CD4-positive, alpha-beta T cell treated with Interleukin-1 beta for 1 hour (primary cell): Measurements from ENCODE around the gene GNAO1.

Source experiments
- DNase-seq, 2 donors: peaks; one replicate each; pipeline ENCODE4 v3.0.0-alpha.2; 2020 to 2022

Gene GNAO1

DNA sequence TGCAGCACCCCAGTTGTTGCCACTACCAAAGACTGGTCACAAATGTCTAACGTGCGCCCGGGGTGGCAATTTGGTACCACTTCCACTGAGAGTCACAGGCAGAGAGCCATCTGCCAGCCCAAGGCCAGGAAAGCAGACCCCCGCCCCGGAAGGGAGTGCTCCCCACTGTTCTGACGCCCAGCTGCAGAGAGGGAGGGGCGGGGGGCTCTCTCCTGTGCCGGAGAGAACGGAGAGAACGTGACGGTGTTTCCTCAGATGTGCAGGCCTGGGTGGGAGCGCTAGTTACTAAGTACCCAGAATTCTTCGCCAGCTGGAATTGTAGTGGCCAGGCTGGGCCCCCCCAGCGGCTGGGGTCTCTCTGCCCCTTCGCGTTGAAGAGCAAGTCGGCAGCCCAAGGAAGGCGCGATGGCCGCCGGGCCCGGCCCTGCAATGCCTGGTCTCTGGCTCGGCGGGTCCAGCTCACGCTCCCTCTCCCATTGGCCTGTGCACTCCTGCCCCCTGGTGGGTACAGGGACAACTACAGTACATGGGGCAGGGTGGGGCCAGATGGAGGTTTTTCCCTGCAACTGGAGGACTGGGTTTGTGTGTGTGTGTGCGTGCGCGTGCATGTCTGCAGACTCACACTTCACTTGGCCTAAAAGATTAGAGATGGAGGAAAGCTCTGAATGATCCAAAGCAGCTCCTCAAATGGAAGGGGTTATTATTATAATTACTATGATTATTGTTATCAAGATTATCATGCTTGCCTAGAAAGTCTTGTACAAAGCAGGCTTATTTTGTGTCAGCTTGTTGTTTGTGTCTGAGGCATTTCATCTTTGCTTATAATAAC lies 126.9 kb downstream of the GNAO1 start:
- DNase-seq: peak; percentile 75 to 80

DNA sequence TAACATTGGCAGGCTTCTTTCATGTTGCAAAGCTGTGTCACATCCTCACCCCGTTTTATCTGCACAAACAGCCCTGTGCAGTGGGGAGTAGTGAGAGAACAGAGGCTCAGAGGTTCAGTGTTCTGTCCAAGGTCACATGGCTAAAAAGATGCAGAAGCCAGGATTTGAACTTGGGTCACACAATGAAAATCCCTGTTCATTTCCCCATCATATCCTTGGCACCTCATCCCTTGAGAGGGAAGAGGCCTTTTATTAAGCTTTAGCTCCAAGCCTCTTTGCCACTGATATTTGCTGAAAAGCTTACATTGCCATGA lies 127.5 kb downstream of the GNAO1 start:
- DNase-seq: no peak

- DNase-seq: no peak
Measured at GRCh38 chr16:56319376-56319775, 128.1 kb downstream of the GNAO1 start.

DNA sequence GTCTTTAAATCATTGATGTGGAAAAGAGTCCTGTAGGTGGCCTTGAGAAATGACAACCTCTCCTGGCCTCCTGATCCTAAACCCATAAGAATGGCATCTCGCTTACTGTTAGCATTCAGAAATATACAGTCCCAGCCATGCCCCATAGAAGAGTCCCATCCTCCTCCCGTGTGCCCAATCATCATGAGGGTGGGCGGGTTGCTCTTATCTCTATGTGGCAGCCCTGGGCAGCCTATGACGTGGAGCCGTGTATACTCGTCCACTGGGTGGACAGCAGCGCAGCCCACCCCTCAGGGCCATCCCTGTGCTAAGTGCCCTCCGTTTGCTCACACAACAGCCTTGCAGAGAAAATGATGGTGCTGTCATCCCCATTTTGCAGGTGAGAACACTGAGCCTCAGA lies 128.8 kb downstream of the GNAO1 start:
- DNase-seq: no peak

- no peak for DNase-seq
Measured at GRCh38 chr16:56320811-56321558, 129.7 kb downstream of the GNAO1 start.

DNA sequence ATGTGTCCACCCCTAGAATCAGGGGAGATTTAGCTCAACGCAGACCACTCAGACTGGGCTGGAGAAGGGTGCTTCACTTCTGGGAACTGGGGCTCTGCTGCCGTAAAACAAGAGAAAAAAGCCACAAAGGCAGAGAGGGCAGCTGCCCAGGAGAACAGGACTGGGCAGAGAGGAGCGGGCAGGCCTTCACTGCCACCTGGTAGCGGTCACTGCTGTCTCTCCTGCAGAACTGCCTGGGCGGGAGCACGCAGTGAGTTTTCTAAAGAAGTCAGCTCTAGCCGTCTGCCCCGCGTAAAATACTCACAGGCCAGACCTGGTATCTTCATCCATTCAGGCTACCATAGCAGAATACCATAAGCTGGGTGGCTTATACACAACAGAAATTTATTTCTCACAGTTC lies 130.3 kb downstream of the GNAO1 start:
- no peak for DNase-seq

DNA sequence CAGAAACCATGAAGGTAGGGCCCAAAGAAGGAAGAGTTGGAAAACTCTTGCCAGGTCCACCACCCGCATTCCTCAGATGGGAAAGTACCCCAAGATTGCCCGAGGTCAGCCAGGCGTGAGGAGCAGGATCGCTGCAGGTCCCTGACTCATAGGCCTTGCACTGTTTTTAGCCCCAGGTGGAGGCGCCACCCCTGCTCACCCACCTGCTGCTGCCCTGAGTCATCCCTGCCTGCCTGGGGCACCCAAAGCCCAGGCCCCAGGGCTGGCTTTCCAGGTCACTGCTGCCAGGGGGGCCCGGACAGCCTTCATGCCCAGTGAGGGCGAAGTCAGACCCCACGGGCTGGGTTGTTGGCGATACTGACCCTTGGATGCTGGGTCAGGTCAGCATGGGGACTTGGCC lies 133.1 kb downstream of the GNAO1 start:
- no peak for DNase-seq

DNA sequence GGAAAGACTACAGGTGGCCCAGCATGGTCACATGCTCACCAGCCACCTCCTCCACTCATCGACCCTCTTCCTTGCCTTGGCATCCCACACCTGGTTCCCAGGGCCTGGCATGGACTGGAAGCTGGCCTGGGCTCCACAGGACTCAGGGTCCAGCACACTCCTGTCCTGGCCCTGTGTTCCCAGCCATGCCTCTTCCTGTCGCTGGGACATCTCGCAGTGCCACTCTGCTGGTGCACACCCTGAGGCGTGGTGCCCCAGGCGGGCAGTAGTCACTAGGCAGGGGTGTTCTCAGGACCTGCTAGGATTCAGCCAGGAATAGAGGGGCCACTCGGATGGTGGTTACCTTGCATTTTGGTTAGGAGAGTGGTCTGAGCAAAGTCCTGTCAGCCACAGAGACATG lies 134.7 kb downstream of the GNAO1 start:
- no peak for DNase-seq

DNA sequence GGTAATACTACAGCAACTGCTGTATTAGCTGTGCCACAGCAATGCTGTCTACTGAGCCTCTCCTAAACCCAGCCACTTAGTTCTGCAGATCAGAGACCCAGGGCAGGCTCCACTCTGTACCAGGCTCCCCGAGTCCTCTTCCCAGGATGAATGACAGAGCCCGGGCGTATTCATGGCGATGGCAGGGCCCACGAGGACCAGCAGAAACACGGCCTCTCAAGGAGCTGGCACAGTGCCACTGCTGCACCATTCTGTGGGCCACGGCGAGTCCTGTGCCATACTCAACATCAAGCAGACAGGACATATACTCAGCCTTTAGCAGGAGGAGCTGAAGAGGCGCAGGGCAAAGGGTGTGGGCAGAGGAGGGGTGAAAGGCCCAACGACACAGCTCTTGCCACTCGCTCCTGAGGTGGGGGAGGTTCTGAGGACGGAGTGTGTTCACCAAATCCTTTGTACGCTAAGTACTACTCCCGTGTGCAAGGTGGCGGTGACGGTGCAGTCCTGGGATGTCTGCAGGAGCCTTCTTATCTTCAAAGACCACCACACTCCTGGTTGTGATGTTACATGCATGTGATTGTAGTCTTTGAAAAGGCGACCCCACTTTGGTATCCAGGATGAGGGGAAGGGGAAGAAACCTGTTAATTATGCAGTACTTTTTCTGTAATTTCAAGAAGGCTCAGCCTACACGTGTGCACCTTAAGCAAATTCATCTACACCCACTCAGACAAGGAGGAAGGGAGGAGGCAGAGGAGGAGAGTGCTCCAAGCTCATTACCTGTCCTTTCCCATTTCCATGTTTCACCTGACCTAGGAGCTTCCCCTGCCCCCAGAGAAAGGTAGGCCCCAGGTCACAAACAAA lies 136.0 kb downstream of the GNAO1 start:
- DNase-seq: no peak

DNA sequence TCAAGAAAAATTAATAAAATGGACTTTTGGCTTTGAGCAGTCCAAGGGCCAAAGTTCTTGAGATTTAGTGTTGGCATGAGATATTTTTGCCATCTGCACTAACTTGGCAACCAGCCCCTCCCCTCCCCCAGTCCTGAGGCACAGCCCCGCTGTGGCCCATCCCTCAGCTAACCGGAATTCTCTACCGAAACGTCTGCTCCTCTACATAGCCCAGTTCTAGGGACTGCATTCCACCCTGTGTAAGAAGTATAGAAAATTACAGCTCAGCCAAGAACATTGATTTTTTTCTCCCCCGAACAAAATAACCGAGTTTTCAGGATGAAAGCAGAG lies 136.6 kb downstream of the GNAO1 start:
- no peak for DNase-seq

- no peak for DNase-seq
Measured at GRCh38 chr16:56328276-56329022, 137.2 kb downstream of the GNAO1 start.

DNA sequence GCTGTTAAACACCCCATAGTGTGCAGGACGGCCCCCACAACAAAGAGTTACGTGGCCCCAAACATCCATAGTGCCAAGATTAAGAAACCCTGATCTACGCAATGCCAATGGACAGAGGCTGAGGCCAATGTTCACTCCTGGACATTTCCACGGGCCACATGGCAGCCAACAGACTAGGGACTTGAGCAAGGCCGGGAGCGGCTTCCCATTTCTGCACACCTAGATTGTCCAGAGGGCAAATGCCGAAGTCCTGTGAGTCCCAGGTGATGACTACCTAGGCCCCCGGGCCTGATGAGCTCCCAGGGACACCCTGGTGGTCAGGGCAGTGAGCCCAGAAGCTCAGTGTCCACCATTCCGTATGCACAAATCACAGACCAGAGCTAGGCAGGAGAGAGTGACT lies 138.6 kb downstream of the GNAO1 start:
- no peak for DNase-seq

DNA sequence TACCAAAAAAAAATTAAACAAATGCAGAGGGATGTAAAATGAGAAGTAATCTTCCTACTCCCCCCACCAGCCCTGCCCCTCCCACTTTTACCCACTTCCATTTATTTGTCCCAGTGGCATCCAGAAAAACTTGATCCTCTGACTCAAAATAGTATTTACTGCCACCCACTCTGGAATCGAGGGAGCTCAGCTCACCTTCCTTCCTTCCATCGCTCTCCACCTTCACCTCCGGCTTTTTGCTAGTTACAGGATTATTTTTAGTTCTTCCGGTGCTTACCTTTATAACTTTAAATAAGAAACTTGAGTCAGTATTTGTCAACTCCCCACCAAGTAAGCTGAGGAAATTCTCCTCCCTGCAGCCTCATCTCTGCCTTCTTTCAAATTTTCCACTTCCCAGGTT lies 139.2 kb downstream of the GNAO1 start:
- no peak for DNase-seq

DNA sequence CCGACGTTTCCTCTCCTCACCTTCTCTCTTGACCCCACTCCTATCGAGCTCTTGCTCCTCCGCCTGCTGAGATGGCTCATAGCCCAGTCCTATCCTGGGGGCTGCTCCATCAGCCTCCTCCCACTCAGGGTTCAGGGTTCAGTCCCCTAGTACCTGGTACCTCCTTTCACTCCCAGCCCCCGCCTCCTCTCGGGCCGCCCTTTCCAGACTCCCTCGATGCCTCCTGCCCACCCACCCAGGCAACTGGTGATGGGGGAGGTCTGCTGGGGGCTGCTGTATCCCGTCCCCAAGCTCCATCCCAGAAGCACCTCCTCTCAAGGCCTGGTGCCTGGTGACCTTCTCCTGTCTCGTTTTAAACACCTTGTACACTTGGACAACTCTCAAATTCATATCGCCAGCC lies 140.1 kb downstream of the GNAO1 start:
- DNase-seq: no peak

- no peak for DNase-seq
Measured at GRCh38 chr16:56331915-56332314, 140.6 kb downstream of the GNAO1 start.

GRCh38 chr16:56332464-56333079 lies 141.3 kb downstream of the GNAO1 start:
- DNase-seq: no peak

DNA sequence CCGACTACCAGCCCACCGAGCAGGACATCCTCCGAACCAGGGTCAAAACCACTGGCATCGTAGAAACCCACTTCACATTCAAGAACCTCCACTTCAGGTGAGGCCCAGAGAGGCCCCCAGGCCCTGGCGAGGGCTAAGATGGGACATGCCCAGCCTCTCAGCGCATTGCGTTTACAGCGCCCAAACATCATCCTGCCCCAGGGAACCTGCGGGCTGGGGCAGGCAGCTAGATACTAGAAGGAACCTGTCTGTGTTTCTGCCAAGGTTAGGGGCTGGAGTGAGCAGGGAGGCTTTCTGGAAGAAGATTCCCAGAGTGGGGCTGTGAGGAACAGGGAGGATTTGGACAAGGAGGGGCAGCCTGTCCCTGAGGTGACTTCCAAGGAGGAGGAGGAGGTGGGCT lies 143.5 kb downstream of the GNAO1 start:
- no peak for DNase-seq

DNA sequence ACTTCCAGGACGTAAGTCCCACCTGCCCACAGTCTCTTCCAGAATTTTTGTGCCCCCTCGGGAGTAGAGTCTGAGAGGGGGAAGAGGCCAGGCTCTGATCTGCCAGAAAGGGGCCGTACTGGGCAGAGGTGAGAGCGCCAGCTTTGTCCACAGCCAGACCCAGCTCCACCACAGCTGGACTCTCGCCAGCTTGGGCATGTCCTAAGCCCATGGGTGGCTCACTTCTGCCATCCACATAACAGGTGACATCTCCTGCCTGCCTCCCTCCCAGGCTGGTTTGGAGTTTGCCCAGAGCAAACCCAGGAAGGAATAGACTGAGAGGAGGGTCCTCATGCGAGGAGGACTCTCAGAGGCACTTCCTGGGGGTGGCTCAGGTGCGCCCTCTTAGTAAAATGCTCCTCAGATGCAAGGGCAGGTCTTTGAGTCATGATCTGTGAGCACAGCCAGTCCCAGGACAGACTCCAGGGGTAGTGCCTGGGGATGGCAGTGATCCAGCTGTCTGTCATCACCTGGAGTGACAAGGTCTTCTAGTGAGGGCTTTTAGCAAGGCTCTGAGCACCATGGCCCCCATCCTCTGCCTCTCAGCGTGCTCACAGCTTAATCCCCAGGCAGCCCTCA lies 144.9 kb downstream of the GNAO1 start:
- DNase-seq: no peak

- DNase-seq: no peak
Measured at GRCh38 chr16:56336711-56337110, 145.4 kb downstream of the GNAO1 start.

GRCh38 chr16:56337131-56337857 lies 146.0 kb downstream of the GNAO1 start:
- DNase-seq: no peak

DNA sequence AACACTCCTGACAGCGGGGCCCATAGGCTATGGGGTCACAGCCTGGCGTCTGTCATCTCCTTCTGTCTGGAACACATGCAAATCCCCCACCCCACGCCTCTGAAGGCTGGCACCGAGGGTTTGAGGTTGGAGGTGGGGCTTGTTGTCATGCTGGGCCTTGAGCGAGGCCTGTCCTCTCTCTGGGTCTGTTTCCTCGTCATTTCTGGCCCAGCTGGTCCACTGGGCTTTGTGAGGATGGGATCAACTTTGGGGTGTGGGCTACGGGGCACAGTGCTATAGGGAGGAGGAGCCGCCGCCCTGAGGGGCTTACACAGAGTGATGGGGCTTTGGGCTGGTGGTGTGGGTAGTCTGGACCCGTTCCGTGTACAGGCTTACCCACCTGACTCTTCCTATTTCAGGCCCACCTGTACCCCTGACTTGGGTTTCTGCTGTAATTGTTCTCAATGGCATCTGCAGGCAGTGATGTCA lies 146.6 kb downstream of the GNAO1 start:
- DNase-seq: no peak
